ENCODE results near the gene ANAPC7.

Gene ANAPC7

GRCh38 chr12:110330124-110330523 is 73.4 kb downstream of the ANAPC7 start:
- no peak for TF ChIP-seq CTCF (IDR thresholded peaks at IDR 0.05)

DNA sequence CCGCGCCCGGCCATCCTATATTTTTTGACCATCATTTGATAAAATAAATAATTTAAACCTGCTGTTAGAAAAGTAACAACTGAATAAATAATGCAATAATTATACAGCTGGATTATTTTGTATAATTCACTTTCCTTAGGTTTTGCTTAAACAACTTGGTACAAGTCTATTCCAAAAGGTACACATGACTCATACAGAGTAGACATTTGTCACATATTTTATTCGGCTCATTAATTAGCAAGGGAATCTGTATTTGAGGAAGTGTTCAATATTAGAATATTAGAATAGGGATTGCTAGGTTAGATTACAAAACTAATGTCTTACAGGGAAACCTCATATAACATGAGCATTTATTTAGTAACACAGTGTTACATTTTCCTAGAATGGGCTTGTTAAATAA is 73.8 kb downstream of the ANAPC7 start:
- TF ChIP-seq CTCF (IDR thresholded peaks at IDR 0.05), result no peak
